GM12872 (cell line): Measurements from ENCODE around the gene CHD3.

Source experiments
- TF ChIP-seq, protein P1 (sequence below): IDR thresholded peaks from 3 replicates; pipeline ENCODE4 v1.5.1; 2011; ENCODE audit warnings: low read depth, mild to moderate bottlenecking, low read length, moderate library complexity; ENCODE audit not compliant: insufficient read depth

CHD3 gene

DNA sequence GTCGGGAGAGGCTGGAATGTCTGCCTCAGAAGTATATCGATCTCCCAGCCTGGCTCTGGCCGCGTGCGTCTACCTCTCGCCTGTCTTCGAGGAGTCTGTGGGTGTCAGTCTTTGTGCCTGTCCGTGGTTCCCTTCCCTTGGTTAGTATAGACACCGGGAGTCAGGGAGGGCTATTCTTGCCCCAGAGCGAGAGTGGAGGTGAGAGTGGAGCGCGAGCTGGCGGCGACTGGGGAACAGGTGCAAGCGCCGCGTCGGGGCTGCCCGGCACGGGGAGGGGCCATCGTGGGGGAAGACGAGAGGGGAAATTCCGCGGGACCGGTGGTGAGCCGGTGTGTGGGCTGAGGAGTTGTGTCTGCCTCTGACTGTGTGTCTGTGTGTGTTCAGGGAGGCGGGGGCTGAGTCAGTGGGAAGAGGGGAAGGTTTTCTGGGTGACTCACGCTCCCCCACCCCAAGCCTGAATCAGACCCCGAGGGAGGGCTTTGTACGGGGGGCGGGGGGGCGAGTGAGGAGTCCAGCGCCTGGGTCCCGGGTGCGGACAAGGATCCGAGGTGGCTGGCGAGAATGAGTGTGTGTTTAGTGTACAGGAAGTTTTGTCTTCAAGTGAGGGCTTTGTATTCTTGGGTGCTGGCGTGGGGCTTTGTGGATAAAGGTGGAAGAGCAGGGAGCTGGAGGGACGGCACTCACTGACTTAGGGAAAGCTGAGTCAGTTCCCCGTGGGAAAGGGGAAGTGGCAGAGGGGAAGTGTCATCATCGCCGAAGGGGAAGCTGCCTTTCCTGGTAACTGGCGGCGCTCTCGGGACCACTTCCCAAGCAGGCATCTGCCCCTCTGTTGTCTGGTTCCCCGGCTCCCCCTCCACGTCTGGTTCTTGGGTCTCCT, 46.0 kb upstream of the CHD3 start:
- TF ChIP-seq, protein P1, sequence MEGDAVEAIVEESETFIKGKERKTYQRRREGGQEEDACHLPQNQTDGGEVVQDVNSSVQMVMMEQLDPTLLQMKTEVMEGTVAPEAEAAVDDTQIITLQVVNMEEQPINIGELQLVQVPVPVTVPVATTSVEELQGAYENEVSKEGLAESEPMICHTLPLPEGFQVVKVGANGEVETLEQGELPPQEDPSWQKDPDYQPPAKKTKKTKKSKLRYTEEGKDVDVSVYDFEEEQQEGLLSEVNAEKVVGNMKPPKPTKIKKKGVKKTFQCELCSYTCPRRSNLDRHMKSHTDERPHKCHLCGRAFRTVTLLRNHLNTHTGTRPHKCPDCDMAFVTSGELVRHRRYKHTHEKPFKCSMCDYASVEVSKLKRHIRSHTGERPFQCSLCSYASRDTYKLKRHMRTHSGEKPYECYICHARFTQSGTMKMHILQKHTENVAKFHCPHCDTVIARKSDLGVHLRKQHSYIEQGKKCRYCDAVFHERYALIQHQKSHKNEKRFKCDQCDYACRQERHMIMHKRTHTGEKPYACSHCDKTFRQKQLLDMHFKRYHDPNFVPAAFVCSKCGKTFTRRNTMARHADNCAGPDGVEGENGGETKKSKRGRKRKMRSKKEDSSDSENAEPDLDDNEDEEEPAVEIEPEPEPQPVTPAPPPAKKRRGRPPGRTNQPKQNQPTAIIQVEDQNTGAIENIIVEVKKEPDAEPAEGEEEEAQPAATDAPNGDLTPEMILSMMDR: no peak

DNA sequence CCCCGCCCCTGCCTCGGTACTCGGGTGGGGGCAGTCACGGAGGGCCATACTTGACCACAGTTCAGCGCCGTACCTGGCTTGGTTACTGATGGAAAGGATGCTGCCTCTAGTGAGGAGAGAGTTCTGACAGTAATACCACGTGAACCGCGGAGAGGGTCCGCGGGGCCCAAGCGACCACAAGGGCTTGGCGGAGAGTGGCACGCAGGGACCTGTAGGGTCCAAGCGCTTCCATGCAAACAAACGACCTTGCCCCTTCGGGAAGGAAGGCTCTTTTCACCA, 45.4 kb upstream of the CHD3 start:
- TF ChIP-seq, protein P1: no peak

DNA sequence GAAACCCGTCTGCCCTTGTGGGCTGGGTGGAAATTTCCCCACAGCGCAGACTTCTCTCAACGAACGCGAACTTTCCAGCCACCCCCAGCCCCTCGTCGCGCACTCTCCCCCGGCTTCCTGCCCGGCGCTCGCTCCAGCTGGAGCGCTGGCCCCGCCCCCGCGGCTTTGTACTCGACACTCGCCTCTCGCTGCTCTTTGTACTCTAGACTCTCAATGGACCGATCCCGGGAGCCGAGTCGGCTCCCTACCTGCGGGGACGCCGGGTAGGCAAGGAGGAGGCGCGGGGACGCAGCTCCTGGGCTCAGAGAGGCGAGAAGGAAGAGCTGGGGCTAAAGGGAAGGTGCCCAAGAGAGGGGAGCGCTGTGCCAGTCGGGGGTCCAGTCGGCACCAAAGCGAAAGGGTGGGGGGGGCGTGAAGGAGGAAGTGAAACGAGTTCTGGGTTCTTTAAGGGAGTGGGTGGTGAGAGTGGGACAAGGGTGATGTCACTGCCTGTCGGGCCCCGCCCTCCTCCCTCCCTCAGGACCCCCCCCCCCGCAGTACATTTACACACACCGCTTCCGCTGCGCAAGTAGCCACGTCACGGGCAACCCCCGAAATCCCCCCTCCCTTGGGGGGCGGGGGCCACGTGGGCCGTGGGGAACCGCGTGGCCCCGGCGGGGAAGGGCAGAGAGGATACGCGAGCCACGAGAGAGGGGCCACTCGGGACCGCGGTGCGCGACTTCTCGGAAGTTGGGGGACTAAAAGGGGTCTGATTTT, 44.9 kb upstream of the CHD3 start:
- TF ChIP-seq, protein P1: no peak

- TF ChIP-seq, protein P1: no peak
Measured at GRCh38 chr17:7844292-7845154, 44.1 kb upstream of the CHD3 start.

DNA sequence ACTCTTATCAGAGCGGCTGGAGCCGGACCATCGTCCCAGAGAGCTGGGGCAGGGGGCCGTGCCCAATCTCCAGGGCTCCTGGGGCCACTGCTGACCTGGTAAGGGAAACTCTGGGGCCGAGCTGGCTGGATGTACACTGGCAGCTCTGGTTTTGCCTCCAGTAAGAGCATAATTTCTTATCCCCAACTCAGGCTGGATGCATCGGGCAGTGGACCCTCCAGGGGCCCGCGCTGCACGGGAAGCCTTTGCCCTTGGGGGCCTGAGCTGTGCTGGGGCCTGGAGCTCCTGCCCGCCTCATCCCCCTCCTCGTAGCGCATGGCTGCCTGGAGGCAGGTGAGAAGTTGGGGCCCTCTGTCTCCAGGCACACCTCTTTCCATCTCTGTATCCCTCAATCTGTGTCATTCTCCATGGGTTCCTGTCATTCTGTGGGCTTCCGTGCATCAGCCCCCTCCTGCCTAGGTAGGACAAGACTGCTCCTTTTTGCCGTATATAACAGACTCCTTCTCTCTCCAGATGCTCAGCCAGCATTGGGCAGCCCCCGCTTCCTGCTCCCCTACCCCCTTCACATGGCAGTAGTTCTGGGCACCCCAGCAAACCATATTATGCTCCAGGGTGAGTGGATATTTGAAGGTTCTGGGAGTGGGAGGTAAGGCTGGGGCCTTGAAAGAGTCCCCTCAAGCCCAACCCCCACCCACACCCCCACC, 43.1 kb upstream of the CHD3 start:
- TF ChIP-seq, protein P1: no peak

- TF ChIP-seq, protein P1: no peak
Measured at GRCh38 chr17:7846063-7846735, 42.4 kb upstream of the CHD3 start.
